Astrocyte (in vitro differentiated cells and primary cell): ENCODE results near the gene ERCC3. TPM values are rescaled to one million over a fixed set of nuclear protein-coding genes. Genes with fewer than 3 reads are reported as not detected.
"Not testable (repeated sequence)": the region's sequence is repeated elsewhere in the genome, so short reads cannot be mapped to it uniquely, and the experiment has no call there.

Experiments used
- DNase-seq: peaks from one replicate; pipeline ENCODE4 v3.0.0-alpha.2; 2010; ENCODE audit warnings: low read depth
- FAIRE-seq: peaks from 2 replicates; lab custom pipeline; 2011; peaks lifted over from hg19 to GRCh38; lab: Jason Lieb, UNC
- H2AFZ ChIP-seq: 2 replicates; pipeline ENCODE4 v1.6.0; 2012; ENCODE audit warnings: low read depth, low read length, inconsistent platforms
- H3K27ac ChIP-seq: 2 replicates; pipeline ENCODE4 v1.5.1; 2011; ENCODE audit warnings: low read depth, low read length, inconsistent platforms
- H3K27me3 ChIP-seq: 2 replicates; pipeline ENCODE4 v1.6.0; 2011; ENCODE audit warnings: low read length, inconsistent platforms; ENCODE audit not compliant: insufficient read depth
- H3K36me3 ChIP-seq: 2 replicates; pipeline ENCODE4 v1.5.1; 2011; ENCODE audit warnings: low read length, inconsistent platforms; ENCODE audit not compliant: insufficient read depth
- H3K4me1 ChIP-seq: 2 replicates; pipeline ENCODE4 v1.5.1; 2011; ENCODE audit warnings: low read length, inconsistent platforms; ENCODE audit not compliant: insufficient read depth
- H3K4me2 ChIP-seq: 2 replicates; pipeline ENCODE4 v1.6.0; 2012; ENCODE audit warnings: low read length, inconsistent platforms
- H3K4me3 ChIP-seq: 2 replicates; pipeline ENCODE4 v1.5.1; 2011; ENCODE audit warnings: low read depth, mild to moderate bottlenecking, low read length, inconsistent platforms; ENCODE audit not compliant: insufficient read depth
- H3K79me2 ChIP-seq: 2 replicates; pipeline ENCODE4 v1.6.0; 2012; ENCODE audit warnings: mild to moderate bottlenecking, low read length, inconsistent platforms; ENCODE audit not compliant: insufficient read depth
- H3K9ac ChIP-seq: 2 replicates; pipeline ENCODE4 v1.6.0; 2012; ENCODE audit warnings: mild to moderate bottlenecking, low read length, inconsistent platforms
- H3K9me3 ChIP-seq: 2 replicates; pipeline ENCODE4 v1.5.1; 2012; ENCODE audit warnings: low read depth, mild to moderate bottlenecking, low read length, inconsistent platforms; ENCODE audit not compliant: insufficient read depth
- H4K20me1 ChIP-seq: 2 replicates; pipeline ENCODE4 v1.6.0; 2012; ENCODE audit warnings: low read length, inconsistent platforms; ENCODE audit not compliant: insufficient read depth
- H3K27ac Mint-ChIP-seq: one replicate; pipeline ENCODE4 v1.8.0; 2021; ENCODE audit warnings: mild to moderate bottlenecking, mixed read lengths; ENCODE audit not compliant: unreplicated experiment
- H3K27me3 Mint-ChIP-seq: one replicate; pipeline ENCODE4 v1.8.0; 2021; ENCODE audit warnings: low read depth, mixed read lengths; ENCODE audit not compliant: unreplicated experiment
- H3K36me3 Mint-ChIP-seq: one replicate; pipeline ENCODE4 v1.8.0; 2021; ENCODE audit warnings: low read depth, mixed read lengths; ENCODE audit not compliant: unreplicated experiment
- H3K4me1 Mint-ChIP-seq: one replicate; pipeline ENCODE4 v1.8.0; 2021; ENCODE audit warnings: low read depth, mixed read lengths; ENCODE audit not compliant: unreplicated experiment
- H3K4me3 Mint-ChIP-seq: one replicate; pipeline ENCODE4 v1.8.0; 2021; ENCODE audit warnings: mild to moderate bottlenecking, moderate library complexity, mixed read lengths; ENCODE audit not compliant: unreplicated experiment
- H3K9me3 Mint-ChIP-seq: one replicate; pipeline ENCODE4 v1.8.0; 2021; ENCODE audit warnings: mild to moderate bottlenecking, mixed read lengths; ENCODE audit not compliant: unreplicated experiment
- EZH2 ChIP-seq: IDR thresholded peaks from 2 replicates; pipeline ENCODE4 v1.6.1; 2012; ENCODE audit warnings: mild to moderate bottlenecking, low read length, inconsistent platforms; ENCODE audit not compliant: insufficient read depth
- total RNA-seq: library from RNA; stranded (reverse); gene quantifications from 2 replicates; pipeline ENCODE4 v1.2.1, GENCODE V29; 2021
- TF ChIP-seq, protein P1 (sequence below): IDR thresholded peaks from 2 replicates; pipeline ENCODE4 v1.5.1; 2011; ENCODE audit warnings: low read depth, mild to moderate bottlenecking, inconsistent platforms, low read length, moderate library complexity; ENCODE audit not compliant: insufficient read depth

The ERCC3 gene
- total RNA-seq, 1 donor from 2014 or later, result 34.8 TPM

DNA sequence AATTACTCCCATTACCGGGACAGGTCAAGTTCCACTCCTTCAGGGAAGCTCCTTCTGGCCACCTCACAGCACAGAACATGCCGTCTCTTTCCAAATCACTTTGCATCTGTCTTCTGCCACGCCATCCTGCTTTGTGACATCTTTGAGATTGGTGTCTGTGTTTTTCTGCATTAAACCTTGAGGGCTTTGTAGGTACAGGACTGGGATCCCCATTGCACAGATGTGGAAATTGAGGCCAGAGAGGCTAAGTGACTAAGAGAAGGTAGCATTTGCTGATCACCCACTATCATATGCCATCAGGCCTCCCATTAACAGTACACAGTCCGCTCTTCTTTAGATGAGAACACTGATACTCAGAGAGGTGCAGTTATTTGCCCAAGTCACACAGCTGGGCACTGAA is 64.4 kb downstream of the ERCC3 start:
- peaks cover 29% of the 10 kb centered on the region for H3K4me1 Mint-ChIP-seq
- H2AFZ ChIP-seq, result no peak overlapping the region

DNA sequence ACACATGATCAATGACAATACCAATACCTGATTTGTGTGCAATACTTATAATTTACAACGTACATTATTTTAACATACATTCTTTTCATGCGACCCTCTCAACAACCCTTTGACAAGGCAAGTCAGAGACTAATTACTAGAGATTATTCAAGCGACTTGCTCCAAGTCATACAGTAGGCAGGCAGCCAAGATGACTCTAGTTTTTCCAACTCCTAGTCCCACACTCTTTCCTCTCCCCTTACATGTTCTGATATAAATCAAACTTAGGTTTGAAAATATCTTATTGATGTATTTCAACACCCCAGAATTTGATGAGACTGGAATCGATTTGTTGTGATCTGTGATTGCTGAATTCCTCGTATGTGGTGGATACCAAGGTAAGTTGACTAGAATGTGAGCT is 65.8 kb downstream of the ERCC3 start:
- Mint-ChIP-seq H3K4me3 (no peak overlapping the region), H3K36me3 (no peaks in the 10 kb centered on the region), H3K27me3 (peaks cover 5% of the 10 kb centered on the region), H3K9me3 (peaks cover 3% of the 10 kb centered on the region), H3K4me1 (peaks cover 37% of the 10 kb centered on the region), H3K27ac (no peak overlapping the region)
- no peaks in the 10 kb centered on the region for H3K36me3 ChIP-seq
- H3K4me2 ChIP-seq, result no peak overlapping the region
- peaks cover 22% of the 10 kb centered on the region for H3K4me1 ChIP-seq
- no peak overlapping the region for H3K4me3 ChIP-seq
- H3K9me3 ChIP-seq, result peaks cover 4% of the 10 kb centered on the region
- H3K9ac ChIP-seq, result no peak overlapping the region
- peak; percentile 67 for DNase-seq
- H2AFZ ChIP-seq, result no peak overlapping the region
- H4K20me1 ChIP-seq, result no peaks in the 10 kb centered on the region
- no peak for FAIRE-seq
- TF ChIP-seq, protein P1, sequence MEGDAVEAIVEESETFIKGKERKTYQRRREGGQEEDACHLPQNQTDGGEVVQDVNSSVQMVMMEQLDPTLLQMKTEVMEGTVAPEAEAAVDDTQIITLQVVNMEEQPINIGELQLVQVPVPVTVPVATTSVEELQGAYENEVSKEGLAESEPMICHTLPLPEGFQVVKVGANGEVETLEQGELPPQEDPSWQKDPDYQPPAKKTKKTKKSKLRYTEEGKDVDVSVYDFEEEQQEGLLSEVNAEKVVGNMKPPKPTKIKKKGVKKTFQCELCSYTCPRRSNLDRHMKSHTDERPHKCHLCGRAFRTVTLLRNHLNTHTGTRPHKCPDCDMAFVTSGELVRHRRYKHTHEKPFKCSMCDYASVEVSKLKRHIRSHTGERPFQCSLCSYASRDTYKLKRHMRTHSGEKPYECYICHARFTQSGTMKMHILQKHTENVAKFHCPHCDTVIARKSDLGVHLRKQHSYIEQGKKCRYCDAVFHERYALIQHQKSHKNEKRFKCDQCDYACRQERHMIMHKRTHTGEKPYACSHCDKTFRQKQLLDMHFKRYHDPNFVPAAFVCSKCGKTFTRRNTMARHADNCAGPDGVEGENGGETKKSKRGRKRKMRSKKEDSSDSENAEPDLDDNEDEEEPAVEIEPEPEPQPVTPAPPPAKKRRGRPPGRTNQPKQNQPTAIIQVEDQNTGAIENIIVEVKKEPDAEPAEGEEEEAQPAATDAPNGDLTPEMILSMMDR, result no peak
- TF ChIP-seq EZH2, result no peak
- H3K79me2 ChIP-seq, result no peaks in the 10 kb centered on the region
- no peaks in the 10 kb centered on the region for H3K27me3 ChIP-seq
- no peak overlapping the region for H3K27ac ChIP-seq

More for the DNA sequence above, 64.4 kb downstream of the ERCC3 start:
- TF ChIP-seq, protein P1, result no peak
- TF ChIP-seq EZH2, result no peak
- no peaks in the 10 kb centered on the region for H3K36me3 ChIP-seq
- peaks cover 4% of the 10 kb centered on the region for H3K9me3 ChIP-seq
- FAIRE-seq (no peak), DNase-seq (no peak)
- H3K4me1 ChIP-seq, result peaks cover 22% of the 10 kb centered on the region
- no peak overlapping the region for H3K9ac ChIP-seq
- no peaks in the 10 kb centered on the region for H3K27me3 ChIP-seq
- H3K79me2 ChIP-seq, result no peaks in the 10 kb centered on the region
- no peak overlapping the region for H3K4me2 ChIP-seq
- Mint-ChIP-seq H3K27me3 (peaks cover 5% of the 10 kb centered on the region), H3K4me3 (no peak overlapping the region), H3K27ac (no peak overlapping the region), H3K36me3 (no peaks in the 10 kb centered on the region), H3K9me3 (peaks cover 3% of the 10 kb centered on the region)
- no peak overlapping the region for H3K27ac ChIP-seq
- no peak overlapping the region for H3K4me3 ChIP-seq
- H4K20me1 ChIP-seq, result no peaks in the 10 kb centered on the region

DNA sequence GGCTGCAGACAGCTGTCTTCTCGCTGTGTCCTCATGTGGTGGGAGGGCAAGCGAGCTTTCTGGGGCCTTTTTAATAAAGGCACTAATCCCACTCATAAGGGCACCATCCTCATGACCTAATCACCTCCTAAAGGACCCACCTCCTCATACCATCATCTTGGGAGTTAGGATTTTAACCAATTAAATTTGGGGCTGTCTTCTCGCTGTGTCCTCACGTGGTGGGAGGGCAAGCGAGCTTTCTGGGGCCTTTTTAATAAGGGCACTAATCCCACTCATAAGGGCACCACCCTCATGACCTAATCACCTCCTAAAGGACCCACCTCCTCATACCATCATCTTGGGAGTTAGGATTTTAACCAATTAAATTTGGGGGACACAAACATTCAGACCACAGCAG is 66.7 kb downstream of the ERCC3 start:
- not testable (repeated sequence) for DNase-seq, H3K9me3 ChIP-seq, FAIRE-seq, H3K36me3 ChIP-seq, H3K36me3 Mint-ChIP-seq, H3K27me3 ChIP-seq, H3K9me3 Mint-ChIP-seq, H3K4me3 ChIP-seq, H3K27me3 Mint-ChIP-seq, H2AFZ ChIP-seq, H3K79me2 ChIP-seq, H4K20me1 ChIP-seq, H3K4me3 Mint-ChIP-seq
- peak overlapping the region; percentile 80 for H3K4me2 ChIP-seq
- H3K27ac ChIP-seq, result peak overlapping the region; percentile 83
- Mint-ChIP-seq H3K4me1 (peaks cover 37% of the 10 kb centered on the region), H3K27ac (peak overlapping the region; percentile 83)
- peaks cover 22% of the 10 kb centered on the region for H3K4me1 ChIP-seq
- peak overlapping the region; percentile 65 for H3K9ac ChIP-seq
